Measurements from ENCODE around the gene P4HTM. TPM values are rescaled to one million over a fixed set of nuclear protein-coding genes. Genes with fewer than 3 reads are reported as not detected.

P4HTM gene
- 10 to 100 TPM; 57.6 to 75.1 TPM for total RNA-seq

- Histone ChIP-seq H3K4me3 (peak within 1 kb of the TSS; percentile 88), H3K9me3 (no peaks in the 10 kb centered on the region), H3K36me3 (peaks cover 6% of the 10 kb centered on the region), H3K27ac (peak within 1 kb of the TSS; percentile 93 to 95), H3K4me1 (ENCODE audit: control insufficient read depth in 1 of 2, low read depth in 2 of 2) (peaks cover 9 to 32% of the 10 kb centered on the region in 2 donors), H3K27me3 (replicated peaks; ENCODE audit: insufficient read depth) (no peaks in the 10 kb centered on the region)
- ATAC-seq (ENCODE audit: insufficient number of reproducible peaks, low FRiP score, low read depth) (peak; percentile 64), DNase-seq (ENCODE audit: low spot score) (peak; percentile 59)
- peak; percentile 39 for TF ChIP-seq CTCF (IDR thresholded peaks at IDR 0.05)
Measured at GRCh38 chr3:48989796-48990635, at the start of gene P4HTM. TSS of gene P4HTM (plus strand) at chr3:48990241. CDS start at chr3:48990257, 16 bp downstream.

GRCh38 chr3:48945432-48945831 lies 44.6 kb upstream of the P4HTM start:
- Histone ChIP-seq H3K9me3 (no peaks in the 10 kb centered on the region), H3K4me3 (no peak overlapping the region), H3K27me3 (replicated peaks; ENCODE audit: insufficient read depth) (no peaks in the 10 kb centered on the region), H3K4me1 (ENCODE audit: control insufficient read depth in 1 of 2, low read depth in 2 of 2) (peaks cover 0 to 21% of the 10 kb centered on the region in 2 donors), H3K36me3 (peaks cover 6% of the 10 kb centered on the region), H3K27ac (no peak overlapping the region)
- no peak for TF ChIP-seq CTCF (IDR thresholded peaks at IDR 0.05)
- no peak for DNase-seq (ENCODE audit: low spot score)
- no peak for ATAC-seq (ENCODE audit: insufficient number of reproducible peaks, low FRiP score, low read depth)

GRCh38 chr3:48945891-48946549 lies 44.0 kb upstream of the P4HTM start:
- Histone ChIP-seq H3K36me3 (peaks cover 6% of the 10 kb centered on the region), H3K27ac (no peak overlapping the region), H3K9me3 (no peaks in the 10 kb centered on the region), H3K27me3 (replicated peaks; ENCODE audit: insufficient read depth) (no peaks in the 10 kb centered on the region), H3K4me1 (ENCODE audit: control insufficient read depth in 1 of 2, low read depth in 2 of 2) (peaks cover 0 to 21% of the 10 kb centered on the region in 2 donors), H3K4me3 (no peak overlapping the region)
- DNase-seq (ENCODE audit: low spot score), result no peak
- no peak for ATAC-seq (ENCODE audit: insufficient number of reproducible peaks, low FRiP score, low read depth)
- no peak for TF ChIP-seq CTCF (IDR thresholded peaks at IDR 0.05)

GRCh38 chr3:48949376-48949717 lies 40.7 kb upstream of the P4HTM start:
- TF ChIP-seq CTCF (IDR thresholded peaks at IDR 0.05), result no peak
- peak overlapping the region; percentile 58 for H3K4me3 ChIP-seq
- no peaks in the 10 kb centered on the region for H3K27me3 ChIP-seq (replicated peaks; ENCODE audit: insufficient read depth)
- H3K36me3 ChIP-seq, result no peaks in the 10 kb centered on the region
- H3K27ac ChIP-seq, result peak overlapping the region in 1 of 2 donors; percentile 66
- ATAC-seq (ENCODE audit: insufficient number of reproducible peaks, low FRiP score, low read depth), result no peak
- H3K9me3 ChIP-seq, result no peaks in the 10 kb centered on the region
- no peak for DNase-seq (ENCODE audit: low spot score)
- peaks cover 0 to 21% of the 10 kb centered on the region in 2 donors for H3K4me1 ChIP-seq (ENCODE audit: control insufficient read depth in 1 of 2, low read depth in 2 of 2)

GRCh38 chr3:48950051-48950450 lies 40.0 kb upstream of the P4HTM start:
- no peak for TF ChIP-seq CTCF (IDR thresholded peaks at IDR 0.05)

More at GRCh38 chr3:48950051-48950450, 40.0 kb upstream of the P4HTM start:
- H3K27ac ChIP-seq, result peak overlapping the region in 1 of 2 donors; percentile 66
- no peak for ATAC-seq (ENCODE audit: insufficient number of reproducible peaks, low FRiP score, low read depth)
- no peak overlapping the region for H3K4me3 ChIP-seq
- H3K27me3 ChIP-seq (replicated peaks; ENCODE audit: insufficient read depth), result no peaks in the 10 kb centered on the region
- DNase-seq (ENCODE audit: low spot score), result no peak
- peaks cover 0 to 21% of the 10 kb centered on the region in 2 donors for H3K4me1 ChIP-seq (ENCODE audit: control insufficient read depth in 1 of 2, low read depth in 2 of 2)
- no peaks in the 10 kb centered on the region for H3K36me3 ChIP-seq
- H3K9me3 ChIP-seq, result no peaks in the 10 kb centered on the region
